ENCODE data around the gene TAF1B. TPM values are rescaled to one million over a fixed set of nuclear protein-coding genes. Genes with fewer than 3 reads are reported as not detected.

The TAF1B gene
- total RNA-seq, 1 donor from 2014 or later, result 35.7 TPM

GRCh38 chr2:9892236-9892635, 49.0 kb downstream of the TAF1B start:
- DNase-seq (ENCODE audit: low read depth, low spot score), result no peak
- Mint-ChIP-seq H3K9me3 (no peaks in the 10 kb centered on the region), H3K4me1 (peaks cover 32% of the 10 kb centered on the region), H3K36me3 (ENCODE audit: low read depth) (peaks cover 28% of the 10 kb centered on the region), H3K27me3 (ENCODE audit: low read depth) (no peaks in the 10 kb centered on the region), H3K4me3 (no peak overlapping the region), H3K27ac (ENCODE audit: unreplicated experiment) (no peak overlapping the region)
- no peak for TF ChIP-seq CTCF (conservative IDR thresholded peaks at IDR 0.05)

GRCh38 chr2:9895669-9896590, 52.7 kb downstream of the TAF1B start:
- H3K27ac Mint-ChIP-seq (ENCODE audit: unreplicated experiment), result peak overlapping the region; percentile 97
- no peaks in the 10 kb centered on the region for H3K9me3 Mint-ChIP-seq
- no peak for TF ChIP-seq CTCF (conservative IDR thresholded peaks at IDR 0.05)
- H3K4me3 Mint-ChIP-seq, result peak overlapping the region; percentile 71
- H3K36me3 Mint-ChIP-seq (ENCODE audit: low read depth), result peaks cover 6% of the 10 kb centered on the region
- DNase-seq (ENCODE audit: low read depth, low spot score), result peak; percentile 7
- H3K27me3 Mint-ChIP-seq (ENCODE audit: low read depth), result no peaks in the 10 kb centered on the region
- H3K4me1 Mint-ChIP-seq, result peaks cover 39% of the 10 kb centered on the region

GRCh38 chr2:9897331-9897737, 54.1 kb downstream of the TAF1B start:
- H3K4me1 Mint-ChIP-seq, result peaks cover 39% of the 10 kb centered on the region
- DNase-seq (ENCODE audit: low read depth, low spot score), result no peak
- no peaks in the 10 kb centered on the region for H3K27me3 Mint-ChIP-seq (ENCODE audit: low read depth)
- peak overlapping the region; percentile 97 for H3K27ac Mint-ChIP-seq (ENCODE audit: unreplicated experiment)
- H3K9me3 Mint-ChIP-seq, result no peaks in the 10 kb centered on the region
- H3K36me3 Mint-ChIP-seq (ENCODE audit: low read depth), result peaks cover 3% of the 10 kb centered on the region
- peak overlapping the region; percentile 71 for H3K4me3 Mint-ChIP-seq
- TF ChIP-seq CTCF (conservative IDR thresholded peaks at IDR 0.05), result no peak

GRCh38 chr2:9897846-9898245, 54.6 kb downstream of the TAF1B start:
- H3K27ac Mint-ChIP-seq (ENCODE audit: unreplicated experiment), result peak overlapping the region; percentile 36
- H3K4me3 Mint-ChIP-seq, result peak overlapping the region; percentile 54
- TF ChIP-seq CTCF (conservative IDR thresholded peaks at IDR 0.05), result no peak
- peaks cover 39% of the 10 kb centered on the region for H3K4me1 Mint-ChIP-seq
- peaks cover 2% of the 10 kb centered on the region for H3K36me3 Mint-ChIP-seq (ENCODE audit: low read depth)
- no peaks in the 10 kb centered on the region for H3K9me3 Mint-ChIP-seq
- no peak for DNase-seq (ENCODE audit: low read depth, low spot score)
- H3K27me3 Mint-ChIP-seq (ENCODE audit: low read depth), result no peaks in the 10 kb centered on the region

GRCh38 chr2:9905413-9905812, 62.1 kb downstream of the TAF1B start:
- H3K27ac Mint-ChIP-seq (ENCODE audit: unreplicated experiment), result no peak overlapping the region
- no peaks in the 10 kb centered on the region for H3K27me3 Mint-ChIP-seq (ENCODE audit: low read depth)
- peaks cover 4% of the 10 kb centered on the region for H3K36me3 Mint-ChIP-seq (ENCODE audit: low read depth)
- H3K4me3 Mint-ChIP-seq, result no peak overlapping the region
- DNase-seq (ENCODE audit: low read depth, low spot score), result no peak
- H3K4me1 Mint-ChIP-seq, result peaks cover 4% of the 10 kb centered on the region
- H3K9me3 Mint-ChIP-seq, result no peaks in the 10 kb centered on the region
- TF ChIP-seq CTCF (conservative IDR thresholded peaks at IDR 0.05), result no peak

Data from neural crest cell (in vitro differentiated cells).